SKM-1 treated with dmso at 0.1 percent for 144 hours (cell line): Measurements from ENCODE around the gene MIP.
"Not testable (repeated sequence)": the region's sequence is repeated elsewhere in the genome, so short reads cannot be mapped to it uniquely, and the experiment has no call there.

Experiments used
- DNase-seq: peaks from one replicate; lab custom pipeline; 2025; ENCODE audit not compliant: unreplicated experiment; lab: John Stamatoyannopoulos, UW

MIP gene

DNA sequence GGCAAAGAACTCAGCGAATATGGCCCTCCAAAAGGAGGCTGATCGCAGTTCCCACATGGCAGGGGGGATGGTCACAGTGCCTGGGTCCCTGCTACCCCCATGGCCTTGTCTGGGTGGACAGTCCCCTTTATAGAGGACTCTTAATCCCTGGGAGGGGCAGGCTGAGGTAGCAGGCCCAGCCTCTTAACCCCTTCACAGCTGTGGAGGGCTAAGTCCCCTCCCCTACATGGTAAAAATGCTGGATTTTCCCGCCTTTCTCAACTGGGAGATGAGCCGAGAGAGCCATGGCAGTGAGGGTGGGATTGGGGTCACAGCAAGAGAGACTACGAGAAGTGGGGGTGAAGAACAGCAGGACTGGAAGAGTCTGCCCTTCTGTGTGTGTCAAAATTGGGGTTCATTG lies at the start of gene MIP:
Gene MIP, minus strand, starts transcription at position 101 of the 400 bp plus-strand sequence. Its CDS starts 44 bp downstream, at position 57.
- DNase-seq: no peak

DNA sequence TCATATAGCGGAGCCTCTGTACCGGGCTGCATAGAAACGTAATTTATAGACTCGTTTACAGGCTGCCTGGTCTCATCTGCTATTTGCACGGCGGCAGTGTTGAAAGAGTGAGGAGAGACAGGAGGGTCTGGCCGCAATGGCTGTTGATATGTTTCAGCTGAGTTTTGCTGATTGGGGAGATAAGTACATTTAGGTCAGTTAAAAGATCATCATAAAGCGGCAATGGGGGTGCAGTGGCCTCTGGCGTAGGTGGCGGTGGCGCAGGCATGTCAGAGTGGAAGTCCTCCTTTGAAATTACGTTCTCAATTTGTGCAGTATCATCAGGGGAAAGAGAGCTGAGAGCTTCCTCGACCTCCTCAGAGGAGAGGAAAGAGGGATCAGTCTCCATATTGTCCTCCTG lies 45.4 kb upstream of the MIP start:
- DNase-seq: not testable (repeated sequence)

DNA sequence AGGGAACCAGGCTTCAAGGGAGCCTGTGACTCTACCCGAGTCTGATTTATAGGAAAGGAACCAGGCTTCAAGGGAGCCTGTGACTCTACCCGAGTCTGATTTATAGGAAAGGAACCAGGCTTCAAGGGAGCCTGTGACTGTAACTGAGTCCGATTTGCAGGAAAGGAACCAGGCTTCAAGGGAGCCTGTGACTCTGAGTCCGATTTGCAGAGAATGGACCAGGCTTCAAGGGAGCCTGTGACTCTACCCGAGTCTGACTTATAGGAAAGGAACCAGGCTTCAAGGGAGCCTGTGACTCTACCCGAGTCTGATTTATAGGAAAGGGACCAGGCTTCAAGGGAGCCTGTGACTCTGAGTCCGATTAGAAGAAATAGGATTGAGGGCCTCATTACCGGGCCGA lies 45.0 kb upstream of the MIP start:
- not testable (repeated sequence) for DNase-seq

DNA sequence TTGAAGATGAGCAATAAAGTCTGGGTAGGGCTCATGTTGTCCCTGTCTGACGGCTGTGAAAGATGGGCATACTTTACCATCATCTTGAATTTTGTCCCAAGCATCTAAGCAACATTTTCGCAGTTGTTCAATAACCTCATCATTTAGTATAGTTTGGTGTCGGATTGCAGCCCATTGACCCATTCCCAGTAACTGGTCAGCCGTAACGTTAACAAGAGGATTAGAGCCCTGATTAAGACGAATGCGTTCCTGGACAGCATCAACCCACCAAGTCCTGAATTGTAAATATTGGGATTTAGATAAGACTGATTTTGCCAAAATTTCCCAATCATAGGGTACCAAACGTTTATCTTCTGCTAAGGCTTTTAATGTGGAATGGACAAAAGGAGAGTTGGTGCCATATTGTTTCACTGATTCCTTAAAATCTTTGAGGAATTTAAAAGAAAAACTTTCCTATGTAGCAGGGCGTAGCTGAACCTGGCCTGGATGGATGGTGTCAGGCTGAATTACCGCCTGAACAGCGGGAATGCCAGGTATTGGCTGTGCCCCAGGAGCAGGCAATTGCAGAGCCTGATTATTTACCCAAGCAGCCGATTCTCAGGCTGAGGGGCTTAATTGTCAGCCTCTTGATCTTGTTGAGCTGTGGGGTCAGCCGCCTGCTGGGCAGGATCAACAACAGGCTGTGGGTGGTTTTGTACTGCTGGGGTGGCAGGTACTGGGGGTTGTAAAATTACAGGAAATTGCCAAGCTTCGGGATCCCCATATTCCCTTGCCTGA lies 43.9 kb upstream of the MIP start:
- not testable (repeated sequence) for DNase-seq

DNA sequence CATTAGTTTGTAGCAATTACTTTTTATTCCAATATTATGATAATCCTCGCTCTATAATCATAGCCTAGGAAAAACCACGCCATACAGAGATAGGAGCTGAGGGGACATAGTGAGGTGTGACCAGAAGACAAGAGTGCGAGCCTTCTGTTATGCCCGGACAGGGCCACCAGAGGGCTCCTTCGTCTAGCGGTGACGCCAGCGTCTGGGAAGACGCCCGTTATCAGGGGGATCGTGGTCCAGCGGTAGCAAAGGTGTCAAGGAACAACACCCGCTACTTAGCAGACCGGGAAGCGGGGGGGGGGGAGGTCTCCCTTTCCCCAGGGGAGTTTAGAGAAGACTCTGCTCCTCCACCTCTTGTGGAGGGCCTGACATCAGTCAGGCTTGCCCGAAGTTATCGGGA lies 42.2 kb upstream of the MIP start:
- not testable (repeated sequence) for DNase-seq

DNA sequence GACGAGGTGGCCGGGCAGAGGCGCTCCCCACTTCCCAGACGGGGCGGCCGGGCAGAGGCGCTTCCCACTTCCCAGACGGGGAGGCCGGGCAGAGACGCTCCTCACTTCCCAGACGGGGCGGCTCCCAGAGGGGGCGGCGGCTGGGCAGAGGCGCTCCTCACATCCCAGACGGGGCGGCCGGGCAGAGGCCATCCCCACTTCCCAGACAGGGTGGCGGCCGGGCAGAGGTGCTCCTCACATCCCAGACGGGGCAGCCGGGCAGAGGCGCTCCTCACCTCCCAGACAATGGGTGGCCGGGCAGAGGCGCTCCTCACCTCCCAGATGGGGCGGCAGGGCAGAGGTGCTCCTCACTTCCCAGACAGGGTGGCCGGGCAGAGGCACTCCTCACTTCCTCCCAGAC lies 40.0 kb upstream of the MIP start:
- not testable (repeated sequence) for DNase-seq

DNA sequence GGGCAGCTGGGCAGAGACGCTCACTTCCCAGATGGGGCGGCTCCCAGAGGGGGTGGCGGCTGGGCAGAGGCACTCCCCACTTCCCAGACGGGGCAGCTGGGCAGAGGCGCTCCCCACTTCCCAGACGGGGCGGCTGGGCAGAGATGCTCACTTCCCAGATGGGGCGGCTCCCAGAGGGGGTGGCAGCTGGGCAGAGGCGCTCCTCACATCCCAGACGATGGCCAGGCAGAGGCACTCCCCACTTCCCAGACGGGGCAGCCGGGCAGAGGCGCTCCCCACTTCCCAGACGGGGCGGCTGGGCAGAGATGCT lies 39.6 kb upstream of the MIP start:
- DNase-seq: not testable (repeated sequence)

DNA sequence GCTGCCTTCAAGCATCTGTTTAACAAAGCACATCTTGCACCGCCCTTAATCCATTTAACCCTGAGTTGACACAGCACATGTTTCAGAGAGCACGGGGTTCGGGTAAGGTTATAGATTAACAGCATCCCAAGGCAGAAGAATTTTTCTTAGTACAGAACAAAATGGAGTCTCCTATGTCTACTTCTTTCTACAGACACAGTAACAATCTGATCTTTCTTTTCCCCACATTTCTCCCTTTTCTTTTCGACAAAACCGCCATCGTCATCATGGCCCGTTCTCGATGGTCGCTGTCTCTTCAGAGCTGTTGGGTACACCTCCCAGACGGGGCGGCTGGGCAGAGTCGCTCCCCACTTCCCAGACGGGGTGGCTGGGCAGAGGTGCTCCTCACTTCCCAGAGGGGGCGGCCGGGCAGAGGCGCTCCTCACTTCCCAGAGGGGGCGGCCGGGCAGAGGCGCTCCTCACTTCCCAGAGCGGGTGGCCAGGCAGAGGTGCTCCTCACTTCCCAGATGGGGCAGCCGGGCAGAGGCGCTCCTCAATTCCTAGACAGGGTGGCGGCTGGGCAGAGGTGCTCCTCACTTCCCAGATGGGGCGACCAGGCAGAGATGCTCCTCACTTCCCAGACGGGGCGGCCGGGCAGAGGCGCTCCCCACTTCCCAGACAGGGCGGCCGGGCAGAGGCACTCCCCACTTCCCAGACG lies 39.1 kb upstream of the MIP start:
- not testable (repeated sequence) for DNase-seq

DNA sequence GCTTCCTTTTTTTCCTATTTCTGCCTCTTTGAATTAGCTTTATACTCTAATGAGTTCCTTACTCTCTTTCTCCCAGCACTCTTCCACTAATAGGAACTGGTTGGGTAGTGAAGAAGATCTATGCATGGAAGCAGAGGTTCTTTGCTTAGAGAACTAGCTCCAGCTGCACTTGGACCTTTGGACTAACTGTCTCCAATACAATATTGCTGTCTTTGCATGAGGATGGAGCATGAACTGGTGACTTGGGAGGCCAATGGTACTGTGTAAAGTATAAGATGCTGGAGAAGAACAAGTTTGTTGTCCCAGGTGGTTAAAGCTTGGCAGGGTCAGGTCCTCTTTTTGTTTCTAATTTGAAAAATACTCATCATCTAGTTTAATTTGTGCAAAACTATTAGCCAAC lies 35.9 kb upstream of the MIP start:
- DNase-seq: no peak

DNA sequence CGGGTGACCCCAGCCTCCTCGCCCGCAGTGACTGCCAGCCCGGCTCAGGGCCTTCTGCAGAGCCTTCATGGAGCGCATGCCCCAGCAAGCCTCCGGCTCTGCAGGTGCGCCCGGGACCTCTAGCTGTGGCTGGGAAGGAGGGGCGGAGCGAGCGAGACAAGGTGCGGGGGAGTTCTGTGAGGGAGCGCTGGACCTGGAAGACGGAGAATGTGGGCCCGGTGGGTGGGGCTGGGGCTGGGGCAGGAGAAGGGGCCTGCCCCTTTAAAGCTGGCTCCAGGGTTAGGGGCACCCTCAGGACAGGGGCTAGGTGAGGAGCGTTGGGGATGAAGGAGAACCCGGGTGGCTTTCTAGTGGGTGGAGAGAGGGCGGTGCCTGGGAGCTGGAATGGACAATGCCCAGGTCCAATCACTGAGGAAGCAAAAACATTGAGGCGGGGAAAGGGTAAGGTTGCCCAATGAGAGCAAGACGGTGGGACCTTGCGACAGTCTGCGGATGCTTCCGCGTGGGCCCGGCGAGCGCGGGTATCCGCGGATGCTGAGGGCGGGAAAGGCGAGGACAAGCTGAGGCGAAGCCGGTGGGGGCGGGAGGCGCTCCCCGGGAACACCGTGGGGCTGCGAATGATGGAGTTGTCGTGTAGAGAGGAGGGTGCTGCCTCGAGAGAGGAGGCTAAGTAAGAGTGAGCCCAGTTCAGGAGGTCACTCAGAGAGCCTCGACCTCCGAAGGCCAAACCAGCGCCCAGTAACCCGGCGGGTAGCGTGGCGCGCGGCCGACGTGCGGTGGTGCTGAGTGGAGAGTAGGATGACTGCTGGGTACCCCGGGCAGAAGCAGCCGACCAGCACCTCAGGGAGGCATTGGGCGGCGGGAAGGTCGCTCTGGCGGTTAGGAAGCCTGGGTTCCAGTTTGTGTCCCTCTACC lies 33.8 kb upstream of the MIP start, which contains the start of gene GLS2:
Gene GLS2, minus strand, starts transcription at position 121 of the 915 bp plus-strand sequence. Its CDS starts 43 bp downstream, at position 78.
- DNase-seq: no peak

DNA sequence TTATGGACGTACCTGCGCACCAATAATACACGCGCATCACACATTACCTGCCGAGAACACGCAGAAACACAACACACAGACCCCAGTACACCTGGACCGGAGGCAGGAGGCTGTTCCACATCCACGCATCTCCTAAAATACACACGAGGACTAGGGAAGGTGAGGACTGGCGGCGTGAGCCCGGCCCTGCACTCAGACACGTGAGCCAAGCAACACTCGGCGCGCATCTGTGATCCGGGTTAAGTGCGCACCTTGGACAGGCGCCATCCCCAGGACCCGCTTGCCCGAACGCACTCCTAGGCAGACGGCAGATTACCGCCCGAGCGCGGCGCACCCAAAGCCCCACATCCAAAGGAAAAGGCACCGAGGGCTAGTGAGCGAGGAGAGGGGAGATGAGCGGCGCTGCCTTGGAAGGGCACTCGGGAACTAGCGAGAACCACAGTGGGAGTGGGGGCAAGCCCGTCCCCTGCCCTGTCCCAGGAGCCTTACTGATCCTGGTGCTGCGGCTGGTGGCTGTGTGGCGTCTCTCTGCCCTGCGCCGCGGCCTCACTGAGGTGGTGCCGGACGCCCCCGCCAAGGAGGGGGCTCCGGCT lies 33.1 kb upstream of the MIP start:
- no peak for DNase-seq

DNA sequence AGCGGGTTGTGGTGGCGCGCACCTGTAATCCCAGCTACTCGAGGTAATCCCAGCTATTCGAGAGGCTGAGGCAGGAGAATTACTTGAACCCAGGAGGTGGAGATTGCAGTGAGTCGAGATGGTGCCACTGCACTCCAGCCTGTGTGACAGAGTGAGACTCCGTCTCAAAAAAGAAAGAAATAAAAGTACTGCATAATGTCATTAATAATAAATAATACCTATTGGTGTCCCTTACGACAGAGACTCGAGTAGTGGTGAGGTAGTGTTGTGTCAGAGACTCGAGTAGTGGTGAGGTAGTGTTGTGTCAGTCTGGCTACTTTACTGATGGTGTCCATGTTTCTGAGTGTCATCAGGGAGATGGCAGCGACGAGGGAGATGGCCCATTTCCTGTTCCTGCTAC lies 32.2 kb upstream of the MIP start:
- no peak for DNase-seq

DNA sequence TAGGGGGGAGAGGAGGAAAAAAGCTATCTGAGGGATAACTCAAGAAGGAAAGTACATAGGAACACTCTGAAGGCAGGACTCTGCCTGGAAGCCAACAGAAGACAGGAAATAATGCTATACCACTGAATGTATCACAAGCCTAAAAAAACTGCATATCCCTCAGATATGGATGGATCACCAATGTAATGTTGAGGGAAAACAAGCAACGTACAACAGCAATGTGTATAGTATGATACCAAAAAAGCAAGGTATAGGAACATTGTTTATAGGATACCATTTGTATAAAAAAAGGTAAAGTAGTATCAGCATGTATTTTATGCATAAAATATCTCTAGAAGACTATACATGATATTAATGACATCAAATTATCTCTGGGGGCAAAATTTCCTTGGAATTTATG lies 30.1 kb upstream of the MIP start:
- DNase-seq: no peak

DNA sequence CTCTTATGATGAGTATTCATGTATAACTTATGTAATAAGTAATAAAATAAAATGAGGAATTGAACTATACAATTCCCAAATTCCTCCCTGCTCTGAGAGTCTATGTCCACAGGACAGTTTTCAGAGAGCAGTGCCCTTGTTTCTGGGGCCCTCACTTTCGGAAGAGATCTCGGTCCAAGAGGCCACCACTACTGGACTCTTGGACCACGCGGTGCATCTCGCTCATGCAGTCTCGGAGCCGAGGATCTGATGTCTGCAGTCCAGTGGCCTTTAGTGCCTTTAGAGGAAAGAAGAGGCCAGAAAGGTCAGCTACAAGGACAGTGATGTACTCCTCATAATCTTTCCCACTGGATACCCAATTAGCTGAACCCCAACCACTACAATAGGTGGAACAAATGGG lies 25.2 kb upstream of the MIP start:
- DNase-seq: no peak

DNA sequence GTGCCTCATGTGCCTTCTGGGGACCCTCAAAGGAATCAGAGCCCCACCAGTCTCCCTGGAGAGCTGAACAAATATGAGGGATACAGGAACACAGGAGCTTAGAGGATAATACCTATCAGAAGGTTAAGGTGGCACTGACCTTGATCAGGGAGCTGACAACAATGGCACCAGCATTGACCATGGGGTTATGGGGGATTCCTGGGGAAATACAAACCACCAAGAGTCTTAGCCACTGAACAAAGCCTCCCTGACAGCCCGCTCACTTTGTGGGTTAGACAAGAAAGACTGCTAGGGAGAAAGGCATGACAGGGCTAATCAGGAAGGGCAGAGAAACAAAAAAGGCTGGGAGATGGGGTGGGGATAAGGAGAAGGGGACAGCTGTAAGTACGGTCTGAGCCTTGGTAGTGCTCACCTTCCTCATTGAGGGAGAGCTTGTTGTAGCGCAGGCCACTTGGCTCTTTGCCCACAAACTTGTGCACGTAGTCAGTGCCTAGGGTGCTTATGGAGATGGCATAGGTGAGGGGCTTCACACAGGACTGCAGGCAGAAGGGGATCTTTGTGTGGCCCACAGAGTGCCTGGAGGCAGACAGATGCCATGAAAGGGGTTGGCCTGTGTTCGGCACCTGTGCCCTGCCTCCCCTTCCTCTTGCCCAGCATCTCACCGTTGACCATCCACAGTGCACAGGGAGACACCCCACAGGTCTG lies 23.2 kb upstream of the MIP start:
- DNase-seq: no peak

DNA sequence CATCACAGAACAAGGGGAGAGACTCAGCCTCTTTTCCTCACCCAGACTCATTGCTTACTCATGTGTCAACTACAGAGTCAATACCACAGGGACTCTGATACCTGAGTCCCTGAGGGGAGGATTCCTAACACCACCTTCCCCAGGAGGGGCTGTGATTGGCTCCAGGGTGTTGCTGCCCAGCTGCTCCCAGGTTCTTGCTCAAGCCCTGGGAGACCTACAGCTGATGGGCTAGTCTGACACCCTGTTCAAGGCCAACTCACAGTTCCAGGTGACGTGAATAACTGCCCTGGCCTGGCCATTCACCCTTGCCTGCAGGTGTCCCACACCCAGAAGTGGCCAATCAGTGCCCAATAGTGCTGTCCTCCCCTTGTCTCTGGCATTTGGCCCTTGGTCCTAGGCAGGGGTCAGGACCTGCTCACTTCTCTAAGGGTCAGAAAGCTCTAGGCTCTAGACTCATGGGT lies 22.5 kb upstream of the MIP start:
- no peak for DNase-seq

DNA sequence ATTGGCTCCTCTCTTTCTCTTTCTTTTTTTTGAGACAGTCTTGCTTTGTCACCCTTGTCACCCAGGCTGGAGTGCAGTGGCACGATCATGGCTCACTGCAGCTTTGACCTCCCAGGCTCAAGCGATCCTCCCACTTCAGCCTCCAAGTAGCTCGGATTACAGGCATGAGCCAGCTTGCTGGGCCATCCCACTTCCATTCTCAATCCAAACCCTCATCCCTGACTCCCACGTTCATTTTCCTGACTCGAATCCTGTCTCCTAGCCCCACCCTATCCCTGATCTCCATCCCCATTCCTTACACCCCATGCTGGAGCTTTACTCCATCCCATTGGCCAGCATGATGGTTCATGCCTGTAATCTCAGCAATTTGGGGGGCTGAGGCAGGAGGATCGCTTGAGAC lies 21.7 kb upstream of the MIP start:
- no peak for DNase-seq

DNA sequence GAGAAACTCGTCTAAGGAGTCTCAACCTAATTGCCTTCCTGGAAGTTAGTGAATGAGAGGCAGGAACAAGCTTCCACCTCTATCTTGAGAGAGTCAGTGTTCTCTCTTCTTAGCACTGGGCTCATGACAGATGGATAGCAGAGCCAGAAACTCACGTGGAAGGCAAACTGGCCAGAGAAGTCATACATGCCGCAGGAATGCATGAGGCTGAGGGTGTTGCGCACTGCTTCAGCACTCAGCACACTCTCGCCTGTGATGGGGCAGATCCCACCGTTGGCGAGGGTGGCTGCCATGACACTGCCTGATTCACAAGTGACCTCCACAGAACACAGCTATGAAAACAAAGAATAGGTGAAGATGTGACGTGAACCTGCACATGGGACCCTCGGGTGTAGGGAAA lies 19.9 kb upstream of the MIP start:
- DNase-seq: no peak

DNA sequence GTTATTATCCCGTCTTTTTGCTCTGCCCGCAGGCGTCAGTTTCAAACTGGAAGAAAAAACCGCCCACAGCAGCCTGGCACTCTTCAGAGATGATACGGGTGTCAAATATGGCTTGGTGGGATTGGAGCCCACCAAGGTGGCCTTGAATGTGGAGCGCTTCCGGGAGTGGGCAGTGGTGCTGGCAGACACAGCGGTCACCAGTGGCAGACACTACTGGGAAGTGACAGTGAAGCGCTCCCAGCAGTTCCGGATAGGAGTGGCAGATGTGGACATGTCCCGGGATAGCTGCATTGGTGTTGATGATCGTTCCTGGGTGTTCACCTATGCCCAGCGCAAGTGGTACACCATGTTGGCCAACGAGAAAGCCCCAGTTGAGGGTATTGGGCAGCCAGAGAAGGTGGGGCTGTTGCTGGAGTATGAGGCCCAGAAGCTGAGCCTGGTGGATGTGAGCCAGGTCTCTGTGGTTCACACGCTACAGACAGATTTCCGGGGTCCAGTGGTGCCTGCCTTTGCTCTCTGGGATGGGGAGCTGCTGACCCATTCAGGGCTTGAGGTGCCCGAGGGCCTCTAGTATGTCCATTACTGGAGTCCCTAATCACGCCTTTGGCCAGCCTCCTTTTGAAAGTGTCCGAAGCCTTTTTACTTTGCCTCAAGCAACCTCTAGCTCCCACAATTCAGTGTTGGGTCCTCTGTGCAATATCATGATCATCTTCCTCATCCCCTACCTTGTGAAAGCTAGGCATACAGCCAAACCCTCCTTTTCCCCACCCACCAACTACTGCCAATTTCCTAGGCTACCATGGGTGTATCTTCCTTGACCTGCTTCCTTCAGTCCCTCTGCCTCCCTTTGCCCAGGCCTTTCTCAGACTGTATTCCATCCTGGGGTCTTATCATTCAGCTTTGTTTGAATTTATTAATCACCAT lies 14.8 kb upstream of the MIP start:
- no peak for DNase-seq
